DOHH2 (cell line): ENCODE data around the gene DNAJC16.
"Not testable (repeated sequence)": the region's sequence is repeated elsewhere in the genome, so short reads cannot be mapped to it uniquely, and the experiment has no call there.

ENCODE experiments used
- H3F3A ChIP-seq: fragments of 200-600 bp; sonication (generic), shearing (Covaris generic); 2 replicates; pipeline ENCODE4 v1.6.0; 2016; ENCODE audit warnings: antibody characterized with exemption, mild to moderate bottlenecking; ENCODE audit not compliant: control insufficient read depth, insufficient read depth
- H3K27ac ChIP-seq: fragments of 200-600 bp; sonication (generic); 2 replicates; pipeline ENCODE4 v1.5.1; 2014; ENCODE audit warnings: low read depth, mild to moderate bottlenecking, low read length, moderate library complexity
- H3K27me3 ChIP-seq: fragments of 200-600 bp; sonication (generic); 2 replicates; pipeline ENCODE4 v1.6.1; 2014; ENCODE audit warnings: mild to moderate bottlenecking, low read length, mixed read lengths; ENCODE audit not compliant: control insufficient read depth
- H3K36me3 ChIP-seq: fragments of 200-600 bp; sonication (generic); 2 replicates; pipeline ENCODE4 v1.6.1; 2014; ENCODE audit warnings: mild to moderate bottlenecking, low read length, moderate library complexity, mixed read lengths; ENCODE audit not compliant: control insufficient read depth
- H3K4me1 ChIP-seq: fragments of 200-600 bp; sonication (generic); 2 replicates; pipeline ENCODE4 v1.6.1; 2014; ENCODE audit warnings: mild to moderate bottlenecking, low read length, mixed read lengths; ENCODE audit not compliant: control insufficient read depth
- H3K4me2 ChIP-seq: fragments of 200-600 bp; sonication (generic); 2 replicates; pipeline ENCODE4 v1.6.0; 2014; ENCODE audit warnings: mild to moderate bottlenecking, low read length, moderate library complexity
- H3K4me3 ChIP-seq: fragments of 200-600 bp; sonication (generic); 2 replicates; pipeline ENCODE4 v1.5.1; 2014; ENCODE audit warnings: mild to moderate bottlenecking, low read length, mixed read lengths
- H3K79me2 ChIP-seq: fragments of 200-600 bp; sonication (generic); 2 replicates; pipeline ENCODE4 v1.6.1; 2014; ENCODE audit warnings: mild to moderate bottlenecking, low read length, mixed read lengths; ENCODE audit not compliant: control insufficient read depth
- H3K9me2 ChIP-seq: fragments of 200-600 bp; sonication (generic); replicated peaks from 2 replicates; pipeline ENCODE4 v1.6.1; 2014; ENCODE audit warnings: mild to moderate bottlenecking, low read length, mixed read lengths; ENCODE audit not compliant: control insufficient read depth
- H3K9me3 ChIP-seq: fragments of 200-600 bp; sonication (generic); 2 replicates; pipeline ENCODE4 v1.6.1; 2014; ENCODE audit warnings: antibody characterized with exemption, low read length, mixed read lengths; ENCODE audit not compliant: control insufficient read depth, insufficient read depth
- H4K20me1 ChIP-seq: fragments of 200-600 bp; sonication (generic); 2 replicates; pipeline ENCODE4 v1.6.0; 2014; ENCODE audit warnings: low read depth, mild to moderate bottlenecking, antibody characterized with exemption, low read length, moderate library complexity; ENCODE audit not compliant: control insufficient read depth, insufficient read depth
- EZH2phosphoT487 ChIP-seq: fragments of 200-600 bp; sonication (generic); IDR thresholded peaks from 2 replicates; pipeline ENCODE4 v1.6.1; 2017; ENCODE audit warnings: borderline replicate concordance, mild to moderate bottlenecking, antibody characterized with exemption, low read length, moderate library complexity, mixed read lengths
- TF ChIP-seq, protein P1 (sequence below): fragments of 200-600 bp; sonication (generic); IDR thresholded peaks from one replicate; pipeline ENCODE4 v1.5.1; 2014; ENCODE audit warnings: antibody characterized with exemption, mild to moderate bottlenecking, low read depth, low read length; ENCODE audit not compliant: poor library complexity, severe bottlenecking

DNAJC16 gene

DNA sequence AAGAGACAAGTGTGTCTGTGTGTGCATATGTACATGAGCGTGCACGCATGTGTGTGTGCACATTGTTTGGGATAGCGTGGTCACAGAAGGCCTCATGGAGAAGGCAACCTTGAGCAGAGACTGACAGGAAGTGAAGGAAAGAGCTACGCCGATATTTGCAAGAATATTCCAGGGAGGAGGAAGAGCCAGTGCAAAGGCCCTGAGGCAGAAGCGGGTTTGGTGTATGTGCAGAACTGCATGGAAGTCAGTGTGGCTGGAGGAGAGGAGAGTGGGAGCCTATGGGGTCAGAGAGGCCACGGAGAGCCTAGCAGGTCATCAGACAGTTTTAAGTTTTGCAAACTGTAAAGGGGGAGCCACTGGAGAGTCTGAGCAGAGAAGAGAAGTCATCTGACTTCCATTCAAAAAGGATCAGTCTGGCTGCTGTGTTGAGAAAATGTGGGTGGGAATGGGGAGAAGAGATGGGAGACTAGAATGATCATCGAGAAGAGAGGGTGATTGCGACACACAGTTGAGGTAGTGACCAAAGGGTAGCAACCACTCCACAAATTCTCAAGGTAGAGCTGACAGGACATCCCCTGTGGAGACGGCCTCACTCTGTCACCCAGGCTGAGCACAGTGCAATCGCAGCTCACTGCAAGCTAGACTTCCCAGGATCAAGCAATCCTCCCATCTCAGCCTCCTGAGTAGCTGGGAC, 46.8 kb upstream of the DNAJC16 start:
- H3F3A ChIP-seq: no peaks in the 10 kb centered on the region
- no peaks in the 10 kb centered on the region for H3K4me1 ChIP-seq
- no peaks in the 10 kb centered on the region for H3K9me2 ChIP-seq
- no peaks in the 10 kb centered on the region for H3K79me2 ChIP-seq
- no peaks in the 10 kb centered on the region for H4K20me1 ChIP-seq
- no peak overlapping the region for H3K4me2 ChIP-seq
- no peak overlapping the region for H3K4me3 ChIP-seq
- H3K27me3 ChIP-seq: no peaks in the 10 kb centered on the region
- TF ChIP-seq EZH2phosphoT487: no peak
- no peak overlapping the region for H3K27ac ChIP-seq
- no peaks in the 10 kb centered on the region for H3K36me3 ChIP-seq
- H3K9me3 ChIP-seq: no peaks in the 10 kb centered on the region

DNA sequence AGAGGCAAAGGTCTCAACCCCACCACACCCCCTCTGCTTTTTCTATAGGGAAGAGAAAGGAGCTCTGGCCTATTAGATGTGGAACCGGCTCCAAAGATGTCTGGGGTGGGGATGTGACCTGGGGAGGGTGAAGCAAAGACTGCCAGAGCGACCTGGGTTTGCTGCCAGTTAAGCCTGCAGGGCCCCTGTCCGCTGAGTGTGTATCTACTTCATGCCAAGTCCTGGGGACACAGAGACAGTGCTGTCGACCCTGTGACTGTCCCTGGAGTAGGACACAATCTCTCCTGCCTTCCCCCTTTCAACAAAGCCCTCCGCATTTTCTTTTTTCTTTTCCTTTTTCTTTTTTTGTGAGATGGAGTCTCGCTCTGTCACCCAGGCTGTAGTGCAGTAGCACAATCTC, 44.2 kb upstream of the DNAJC16 start:
- H3K9me3 ChIP-seq, H3K27ac ChIP-seq: not testable (repeated sequence)

DNA sequence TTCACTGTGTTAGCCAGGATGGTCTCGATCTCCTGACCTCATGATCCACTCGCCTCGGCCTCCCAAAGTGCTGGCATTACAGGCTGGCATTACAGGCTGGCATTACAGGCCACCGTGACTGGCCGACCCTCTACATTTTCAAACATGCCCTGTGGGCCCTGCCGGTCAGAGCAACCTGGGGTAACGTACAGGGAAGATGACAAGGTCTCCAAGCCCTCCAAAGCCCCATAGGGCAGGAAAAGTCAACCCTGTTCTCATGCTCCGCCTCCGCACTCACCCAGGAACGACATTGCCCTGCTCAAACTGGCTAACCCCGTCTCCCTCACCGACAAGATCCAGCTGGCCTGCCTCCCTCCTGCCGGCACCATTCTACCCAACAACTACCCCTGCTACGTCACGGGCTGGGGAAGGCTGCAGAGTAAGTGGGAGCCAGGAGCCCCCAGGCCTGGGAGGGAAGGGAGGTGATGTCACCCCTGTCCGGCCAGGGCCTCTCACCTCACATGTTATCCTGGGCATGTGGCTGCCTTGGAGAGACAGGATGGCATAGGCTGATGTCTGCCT, 43.6 kb upstream of the DNAJC16 start:
- H3K79me2 ChIP-seq, H3K9me3 ChIP-seq, H3K36me3 ChIP-seq, H3K27ac ChIP-seq, H3K4me2 ChIP-seq, H3F3A ChIP-seq, H3K27me3 ChIP-seq, H3K4me3 ChIP-seq, H4K20me1 ChIP-seq, H3K9me2 ChIP-seq, H3K4me1 ChIP-seq: not testable (repeated sequence)

More for the DNA sequence above, 44.2 kb upstream of the DNAJC16 start:
- H3K4me2 ChIP-seq, H3K79me2 ChIP-seq, H3K4me1 ChIP-seq, H3F3A ChIP-seq, H3K4me3 ChIP-seq, H4K20me1 ChIP-seq, H3K36me3 ChIP-seq, H3K9me2 ChIP-seq, H3K27me3 ChIP-seq: not testable (repeated sequence)

GRCh38 chr1:15483971-15484370, 42.7 kb upstream of the DNAJC16 start:
- Histone ChIP-seq H3K4me3 (no peak overlapping the region), H4K20me1 (no peaks in the 10 kb centered on the region), H3K79me2 (no peaks in the 10 kb centered on the region), H3K27me3 (no peaks in the 10 kb centered on the region), H3K9me2 (no peaks in the 10 kb centered on the region), H3K27ac (no peak overlapping the region), H3K4me1 (no peaks in the 10 kb centered on the region), H3K36me3 (no peaks in the 10 kb centered on the region), H3K9me3 (no peaks in the 10 kb centered on the region), H3K4me2 (no peak overlapping the region), H3F3A (no peaks in the 10 kb centered on the region)
- TF ChIP-seq, protein P1, sequence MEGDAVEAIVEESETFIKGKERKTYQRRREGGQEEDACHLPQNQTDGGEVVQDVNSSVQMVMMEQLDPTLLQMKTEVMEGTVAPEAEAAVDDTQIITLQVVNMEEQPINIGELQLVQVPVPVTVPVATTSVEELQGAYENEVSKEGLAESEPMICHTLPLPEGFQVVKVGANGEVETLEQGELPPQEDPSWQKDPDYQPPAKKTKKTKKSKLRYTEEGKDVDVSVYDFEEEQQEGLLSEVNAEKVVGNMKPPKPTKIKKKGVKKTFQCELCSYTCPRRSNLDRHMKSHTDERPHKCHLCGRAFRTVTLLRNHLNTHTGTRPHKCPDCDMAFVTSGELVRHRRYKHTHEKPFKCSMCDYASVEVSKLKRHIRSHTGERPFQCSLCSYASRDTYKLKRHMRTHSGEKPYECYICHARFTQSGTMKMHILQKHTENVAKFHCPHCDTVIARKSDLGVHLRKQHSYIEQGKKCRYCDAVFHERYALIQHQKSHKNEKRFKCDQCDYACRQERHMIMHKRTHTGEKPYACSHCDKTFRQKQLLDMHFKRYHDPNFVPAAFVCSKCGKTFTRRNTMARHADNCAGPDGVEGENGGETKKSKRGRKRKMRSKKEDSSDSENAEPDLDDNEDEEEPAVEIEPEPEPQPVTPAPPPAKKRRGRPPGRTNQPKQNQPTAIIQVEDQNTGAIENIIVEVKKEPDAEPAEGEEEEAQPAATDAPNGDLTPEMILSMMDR: no peak
- TF ChIP-seq EZH2phosphoT487: no peak

- not testable (repeated sequence) for H3K9me2 ChIP-seq, H3K9me3 ChIP-seq, H3K4me3 ChIP-seq, H4K20me1 ChIP-seq, H3K79me2 ChIP-seq, H3K36me3 ChIP-seq, H3K27ac ChIP-seq, H3K27me3 ChIP-seq, H3K4me2 ChIP-seq, H3K4me1 ChIP-seq, H3F3A ChIP-seq
Measured at GRCh38 chr1:15484443-15484842, 42.2 kb upstream of the DNAJC16 start.
